Stimulated activated naive CD8-positive, alpha-beta T cell treated with anti-CD3 and anti-CD28 coated beads, Interleukin-15, Interleukin-2, amounts not matched to agents 100 U/mL and 50 U/mL, for 24 hours (primary cell): ENCODE results near the gene SH2D3C.

ENCODE experiments used
- ATAC-seq: fragments of 150-1000 bp; cut with Tn5 transposase; one replicate; pipeline ENCODE4 v1.10.0; 2021
- DNase-seq: peaks from one replicate; pipeline ENCODE4 v3.0.0; 2021

SH2D3C gene

DNA sequence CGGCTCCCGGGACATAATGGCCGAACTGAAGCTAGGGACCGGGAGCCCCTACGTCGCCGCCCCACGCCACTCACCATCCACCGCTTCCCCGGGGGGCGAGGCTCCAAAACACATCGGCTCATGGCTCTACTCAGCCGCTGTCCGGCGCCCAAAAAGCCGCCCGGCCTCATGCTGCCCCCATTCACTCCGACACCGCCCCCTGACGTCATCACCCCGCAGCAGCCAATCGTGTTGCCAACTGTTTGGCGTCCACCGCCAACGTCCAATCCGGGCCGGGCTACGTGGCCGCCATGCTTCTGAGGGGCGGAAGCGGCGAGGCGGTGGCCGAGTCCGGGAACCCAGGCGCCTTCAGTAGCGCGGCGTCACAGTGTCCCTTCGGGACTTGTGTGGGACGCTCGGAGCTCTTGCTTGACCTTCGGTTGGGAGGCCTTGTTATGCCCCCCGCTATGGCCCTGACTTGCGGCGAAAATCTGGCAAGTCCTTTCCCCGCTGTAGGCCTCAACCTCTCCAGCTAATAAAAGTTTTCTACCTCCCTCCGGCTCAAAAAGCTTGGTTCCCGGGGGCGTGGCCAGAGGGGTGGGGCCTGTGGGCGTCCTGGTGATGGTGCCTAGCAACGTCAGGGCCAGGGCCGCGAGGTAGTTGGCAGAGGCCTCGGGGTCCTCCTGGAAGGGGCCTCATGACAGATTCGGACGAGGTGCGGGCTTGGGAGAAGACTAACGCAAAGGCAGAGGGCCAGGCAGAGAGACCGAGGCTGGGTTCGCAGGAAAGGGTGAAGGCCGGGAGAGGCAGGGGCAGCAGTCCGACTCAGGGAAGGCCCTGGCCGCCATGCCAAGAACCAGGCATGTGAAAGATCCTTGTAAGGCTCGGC is 62.8 kb downstream of the SH2D3C start, which contains the start of the genes PTRH1 and TTC16:
PTRH1 (minus strand) TSS at position 194 of the 868 bp plus-strand sequence; CDS start at position 170, 24 bp downstream.
TTC16 (plus strand) TSS at position 610 of the 868 bp plus-strand sequence; CDS start at position 677, 67 bp downstream.
- peak; percentile 95 for ATAC-seq
- peak; percentile 99 for DNase-seq

DNA sequence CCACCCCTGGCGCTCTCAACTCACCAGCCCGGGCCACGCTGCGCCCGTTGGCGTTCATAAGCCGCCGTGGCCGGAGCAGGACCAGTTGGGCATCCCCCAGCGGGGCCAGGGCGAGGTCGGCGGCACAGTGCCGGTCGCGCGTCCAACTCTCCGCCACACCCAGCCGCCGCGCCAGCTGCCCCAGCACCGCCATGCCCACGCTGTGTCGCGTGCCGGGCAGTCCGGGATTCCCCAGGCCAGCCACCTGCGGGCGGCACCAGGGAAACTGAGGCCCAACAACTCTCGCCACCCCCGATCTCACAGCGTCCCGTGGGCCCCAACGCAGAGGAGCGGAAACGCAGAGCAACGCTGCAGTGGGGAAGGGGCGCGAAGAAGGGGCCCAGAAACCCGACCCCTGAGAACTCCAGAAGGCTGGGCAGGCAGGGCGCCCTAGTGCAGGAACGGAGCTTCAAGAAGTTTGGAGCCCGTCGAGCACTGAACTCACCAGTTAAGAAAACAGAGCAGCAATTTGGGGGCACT is 63.5 kb downstream of the SH2D3C start:
- DNase-seq (peak; percentile 33), ATAC-seq (no peak)

DNA sequence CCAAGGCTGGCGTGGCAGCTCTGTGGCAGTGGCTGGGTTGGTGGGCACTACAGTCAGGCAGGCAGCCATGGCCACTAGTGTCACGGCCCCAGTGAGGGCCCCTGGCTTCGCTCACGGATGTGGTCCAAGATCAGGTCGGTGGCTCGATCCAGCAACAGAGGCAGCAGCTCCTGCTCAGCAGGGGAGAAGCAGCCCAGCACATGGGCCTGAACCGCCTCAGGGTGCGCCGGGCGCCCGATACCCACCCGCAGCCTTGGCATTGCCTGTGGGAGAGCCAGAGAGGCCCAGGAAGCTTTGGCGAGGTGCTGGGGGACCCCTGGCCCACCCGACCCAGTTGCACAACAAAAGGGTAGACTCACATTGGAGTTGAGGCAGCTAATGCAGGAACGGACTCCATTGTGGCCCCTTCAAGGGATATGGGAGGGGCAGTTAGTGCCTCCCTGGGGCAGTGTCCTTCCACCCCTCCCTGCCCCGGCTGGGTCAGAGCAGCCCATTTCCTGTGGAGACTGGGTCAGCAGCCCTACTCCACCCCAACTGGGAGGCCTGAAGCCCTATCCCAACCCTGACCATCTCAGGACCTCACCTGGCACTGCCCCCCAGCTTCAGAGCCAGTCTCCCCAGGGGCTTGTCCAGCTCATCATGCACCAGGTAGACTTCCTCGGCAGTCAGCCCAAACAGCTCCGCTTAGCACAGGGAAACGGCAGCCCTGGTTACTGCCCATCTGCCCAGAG is 64.3 kb downstream of the SH2D3C start:
- no peak for ATAC-seq
- DNase-seq: no peak

DNA sequence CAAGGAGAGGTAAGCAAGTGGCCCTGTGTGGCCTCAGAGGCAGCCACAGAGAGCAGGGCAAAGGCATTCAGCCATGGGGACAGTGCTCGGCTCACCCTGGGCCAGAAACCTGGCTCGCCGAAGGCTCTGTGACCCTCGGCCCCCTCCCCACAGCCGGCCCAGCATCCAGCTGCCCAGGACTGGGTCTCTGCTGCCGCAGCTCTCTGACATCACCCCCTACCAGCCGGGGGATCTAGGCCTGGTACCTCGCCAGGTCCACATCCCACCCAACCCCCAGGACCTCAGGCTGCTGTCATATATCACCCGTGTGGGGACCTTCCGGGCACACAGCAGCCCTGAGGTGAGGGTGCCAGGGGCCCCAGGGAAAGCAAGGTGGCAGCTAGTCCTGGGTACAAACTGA is 65.6 kb downstream of the SH2D3C start:
- no peak for ATAC-seq
- no peak for DNase-seq

DNA sequence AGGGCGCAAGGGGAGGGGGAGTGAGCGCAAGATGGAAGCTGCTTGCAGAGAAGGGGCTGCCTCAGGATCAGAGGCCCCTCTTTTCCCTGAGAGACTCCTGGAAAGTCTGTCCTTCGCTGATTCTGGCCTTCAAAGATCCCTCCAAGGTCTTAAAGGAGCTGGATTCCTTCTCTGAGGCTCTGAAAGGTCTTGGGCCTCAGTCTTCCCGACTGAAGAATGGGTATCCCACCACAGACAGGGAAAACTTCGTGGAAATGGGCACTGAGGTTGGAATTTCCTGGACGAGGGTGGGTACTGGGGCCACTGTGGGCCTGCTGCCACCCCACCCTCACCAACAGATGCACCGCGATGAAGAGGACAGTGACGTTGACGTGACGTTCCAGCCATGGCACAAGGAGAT is 66.1 kb downstream of the SH2D3C start:
- ATAC-seq: no peak

DNA sequence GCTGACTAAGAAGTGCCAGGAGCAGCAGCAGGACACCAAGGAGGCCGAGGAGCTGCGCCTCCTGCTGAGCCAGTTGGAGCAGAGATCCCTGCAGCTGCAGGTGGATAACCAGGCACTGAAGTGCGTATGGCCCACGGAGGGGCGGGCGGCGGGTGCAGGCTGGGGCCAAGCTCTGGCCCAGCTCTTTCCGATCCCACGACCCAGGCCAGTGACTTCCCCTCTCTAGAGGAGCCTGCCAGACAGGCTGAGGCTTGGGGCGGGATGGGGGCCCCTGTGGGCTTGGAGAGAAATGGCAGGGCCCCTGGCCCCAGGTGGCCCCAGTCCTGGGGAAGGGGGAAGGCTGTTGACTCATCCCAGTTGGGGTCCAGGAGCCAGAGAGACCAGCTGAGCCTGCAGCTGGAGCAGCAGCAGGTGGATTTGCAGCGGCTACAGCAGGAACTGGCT is 66.6 kb downstream of the SH2D3C start:
- DNase-seq: no peak

More for the DNA sequence above, 66.1 kb downstream of the SH2D3C start:
- DNase-seq: no peak

DNA sequence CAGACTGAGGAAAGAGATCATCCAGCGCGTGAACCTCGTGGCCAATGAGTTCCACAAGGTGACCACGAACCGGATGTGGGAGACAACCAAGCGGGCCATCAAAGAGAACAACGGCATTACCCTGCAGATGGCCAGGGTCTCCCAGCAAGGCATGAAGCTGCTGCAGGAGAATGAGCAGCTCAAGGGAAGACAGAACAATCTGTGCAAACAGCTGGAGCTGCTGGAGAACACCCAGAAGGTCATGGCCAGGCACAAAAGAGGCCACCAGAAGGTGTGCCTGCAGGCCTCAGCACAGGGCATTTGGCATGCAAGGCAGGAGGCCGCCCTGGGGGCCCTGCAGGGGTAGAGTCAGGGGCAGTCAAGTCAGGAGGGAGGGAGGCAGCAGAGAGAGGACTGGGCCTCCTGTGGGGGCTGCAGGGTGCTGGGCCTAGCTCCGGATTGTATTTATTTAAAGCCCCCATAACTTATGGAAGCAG is 67.2 kb downstream of the SH2D3C start:
- no peak for ATAC-seq
- DNase-seq: no peak

More for the DNA sequence above, 66.6 kb downstream of the SH2D3C start:
- ATAC-seq: no peak

DNA sequence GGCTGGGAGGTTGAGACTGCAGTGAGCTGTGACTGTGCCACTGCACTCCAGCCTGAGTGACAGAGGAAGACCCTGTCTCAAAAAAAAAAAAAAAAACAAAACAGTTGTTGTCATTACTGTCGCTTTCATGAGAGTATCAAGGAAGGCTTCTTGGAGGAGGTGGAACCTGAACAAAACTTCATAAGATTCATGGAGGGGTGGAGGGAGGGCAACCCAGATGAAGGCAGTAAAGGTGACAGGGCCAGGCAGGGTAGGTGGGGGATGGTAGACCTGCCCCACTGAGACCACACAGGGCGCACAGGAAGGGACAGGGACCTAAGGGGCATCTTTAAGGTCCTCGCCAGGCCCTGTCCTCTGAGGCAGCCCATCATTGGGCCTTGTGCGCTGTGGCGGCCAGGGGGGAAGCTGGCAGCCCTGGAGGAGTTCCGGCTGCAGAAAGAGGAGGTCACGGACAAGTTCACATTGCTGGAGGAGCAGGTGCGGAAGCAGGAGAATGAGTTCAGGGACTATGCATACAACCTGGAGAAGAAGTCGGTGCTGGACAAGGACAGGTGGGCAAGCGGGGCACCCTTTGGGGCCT is 68.2 kb downstream of the SH2D3C start:
- no peak for ATAC-seq
- DNase-seq: no peak

DNA sequence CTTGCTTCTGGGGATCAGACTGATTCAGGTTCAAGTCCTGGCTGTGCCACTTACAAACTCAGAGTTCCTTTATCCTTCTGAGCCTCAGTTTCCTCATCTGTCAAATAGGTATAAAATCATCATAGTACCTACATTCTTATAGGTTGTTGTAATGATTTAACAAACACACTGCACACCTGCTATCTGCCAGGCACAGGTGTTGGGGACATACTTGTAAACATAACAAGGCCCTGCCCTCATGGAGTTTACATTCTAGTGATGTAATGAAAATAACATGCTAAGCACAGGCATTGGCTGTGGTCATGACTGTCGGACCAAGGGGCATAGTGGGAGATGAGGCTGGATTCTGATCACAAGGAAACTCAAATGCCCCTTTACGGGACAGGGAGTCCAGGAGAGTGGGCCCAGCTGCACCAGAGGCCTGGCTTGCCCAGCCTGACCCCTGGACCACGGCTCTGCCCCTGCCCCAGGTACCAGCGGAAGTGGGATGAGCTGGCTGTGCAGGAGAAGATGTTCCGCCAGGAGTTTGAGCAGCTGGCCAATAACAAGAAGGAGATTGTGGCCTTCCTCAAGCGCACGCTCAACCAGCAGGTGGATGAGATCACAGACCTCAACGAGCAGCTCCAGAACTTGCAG is 69.4 kb downstream of the SH2D3C start:
- ATAC-seq (no peak), DNase-seq (no peak)

DNA sequence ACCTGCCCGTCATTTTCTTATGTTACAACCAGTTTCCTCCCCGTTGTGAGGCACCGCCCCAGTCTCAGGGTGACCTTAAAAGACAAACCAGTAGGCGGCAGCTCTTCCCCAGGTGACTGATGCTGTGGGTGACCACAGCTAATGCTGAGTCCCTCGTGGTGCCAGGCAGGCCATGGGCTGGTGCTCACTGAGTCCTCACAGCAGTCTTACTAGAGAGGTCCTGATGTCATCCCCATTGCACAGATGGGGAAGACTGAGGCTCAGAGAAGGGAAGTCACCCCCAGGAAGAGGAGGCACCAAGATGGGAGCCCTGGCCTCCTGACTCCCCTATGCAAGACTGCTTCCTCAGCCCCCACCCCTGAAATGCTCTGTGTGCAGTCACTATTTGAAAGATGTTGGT is 70.7 kb downstream of the SH2D3C start:
- DNase-seq: peak; percentile 44

DNA sequence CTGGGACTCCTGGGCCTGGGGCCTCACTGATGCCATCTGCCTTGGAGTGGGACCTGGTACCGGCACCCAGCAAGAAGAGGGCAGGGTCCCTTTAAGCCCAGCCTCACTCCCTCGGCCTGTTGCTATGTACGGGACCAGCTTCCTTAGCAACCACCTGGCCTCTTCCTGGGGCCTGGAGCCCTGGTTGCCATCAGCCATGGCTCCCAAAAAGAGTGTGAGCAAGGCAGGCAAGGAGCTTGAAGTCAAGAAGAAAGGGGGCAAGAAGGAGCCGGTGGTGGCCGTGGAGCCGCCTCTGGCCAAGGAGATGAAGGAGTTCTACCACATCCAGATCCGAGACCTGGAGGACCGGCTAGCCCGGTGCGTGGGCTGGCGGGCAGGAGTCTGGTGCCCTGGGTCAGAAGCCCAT is 71.6 kb downstream of the SH2D3C start, which contains the start of gene CFAP157:
CFAP157 (plus strand) TSS at position 153 of the 406 bp plus-strand sequence; CDS start at position 197, 44 bp downstream.
- no peak for DNase-seq

More for the DNA sequence above, 70.7 kb downstream of the SH2D3C start:
- peak; percentile 77 for ATAC-seq

DNA sequence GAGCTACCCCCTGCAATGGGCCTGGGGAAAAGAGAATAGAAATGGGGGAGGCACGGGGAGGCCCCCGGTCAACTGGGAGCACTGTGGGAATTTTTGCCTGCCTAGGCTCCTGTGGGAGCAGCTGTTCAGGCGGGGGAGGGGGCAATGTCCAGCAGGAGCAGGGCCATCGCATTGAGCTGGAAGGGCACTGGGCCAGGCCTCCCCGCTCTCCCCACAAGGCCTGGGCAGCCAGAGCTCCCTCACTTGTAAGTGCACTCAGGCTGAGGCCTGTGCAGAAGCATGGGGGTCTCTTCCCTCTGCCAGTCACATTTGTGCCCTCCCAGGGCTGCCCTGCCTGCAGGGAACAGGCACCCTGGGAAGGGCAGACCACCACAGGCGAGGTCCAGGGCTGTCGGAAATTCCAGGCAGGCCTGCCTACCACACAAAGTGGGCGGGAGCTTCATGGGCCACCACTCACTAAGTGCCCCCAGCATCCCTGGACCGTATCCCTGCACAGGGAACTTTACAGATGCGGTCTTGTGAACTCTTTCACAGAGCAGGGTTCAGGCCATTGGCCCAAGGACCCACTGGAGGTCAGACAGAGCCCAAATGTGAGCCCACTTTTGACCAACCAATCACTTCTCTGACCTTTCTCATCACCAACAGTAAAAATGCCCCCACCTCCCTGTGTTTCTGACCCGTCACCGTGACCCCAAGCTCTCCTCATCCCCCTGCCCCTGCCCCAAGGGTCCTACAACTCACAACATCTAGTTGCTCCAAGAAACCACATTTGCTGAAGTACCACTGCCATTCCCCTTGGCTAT is 72.7 kb downstream of the SH2D3C start:
- DNase-seq (no peak), ATAC-seq (no peak)

More for the DNA sequence above, 71.6 kb downstream of the SH2D3C start, which contains the start of gene CFAP157:
- ATAC-seq: no peak

DNA sequence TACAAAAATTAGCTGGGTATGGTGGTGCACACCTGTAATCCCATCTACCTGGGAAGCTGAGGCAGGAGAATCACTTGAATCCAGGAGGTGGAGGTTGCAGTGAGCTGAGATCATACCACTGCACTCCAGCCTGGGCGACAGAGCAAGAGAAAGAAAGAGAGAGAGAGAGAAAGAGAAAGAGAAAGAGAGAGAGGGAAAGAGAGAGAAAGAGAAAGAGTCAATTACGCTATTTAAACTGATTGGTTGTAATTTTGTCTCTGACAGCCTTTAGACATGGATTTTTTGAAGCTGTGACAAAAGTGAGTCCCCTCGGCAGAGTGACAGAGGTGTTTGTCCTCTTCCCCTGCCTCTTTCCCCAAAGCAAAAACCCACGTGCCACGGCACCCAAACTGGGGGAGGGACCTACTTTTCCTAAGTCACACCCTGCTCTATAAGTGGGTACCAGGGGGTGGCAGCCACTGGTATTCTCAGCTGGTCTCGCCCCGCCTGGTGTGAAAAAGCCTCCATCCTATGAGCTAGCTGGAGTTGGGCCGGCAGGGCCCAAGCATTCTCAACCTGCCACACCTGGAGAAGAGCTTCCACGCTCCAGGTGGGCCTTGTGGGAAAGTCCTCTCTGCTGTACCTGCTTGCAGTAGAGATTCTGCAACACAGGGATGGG is 75.0 kb downstream of the SH2D3C start:
- DNase-seq: no peak
- no peak for ATAC-seq

DNA sequence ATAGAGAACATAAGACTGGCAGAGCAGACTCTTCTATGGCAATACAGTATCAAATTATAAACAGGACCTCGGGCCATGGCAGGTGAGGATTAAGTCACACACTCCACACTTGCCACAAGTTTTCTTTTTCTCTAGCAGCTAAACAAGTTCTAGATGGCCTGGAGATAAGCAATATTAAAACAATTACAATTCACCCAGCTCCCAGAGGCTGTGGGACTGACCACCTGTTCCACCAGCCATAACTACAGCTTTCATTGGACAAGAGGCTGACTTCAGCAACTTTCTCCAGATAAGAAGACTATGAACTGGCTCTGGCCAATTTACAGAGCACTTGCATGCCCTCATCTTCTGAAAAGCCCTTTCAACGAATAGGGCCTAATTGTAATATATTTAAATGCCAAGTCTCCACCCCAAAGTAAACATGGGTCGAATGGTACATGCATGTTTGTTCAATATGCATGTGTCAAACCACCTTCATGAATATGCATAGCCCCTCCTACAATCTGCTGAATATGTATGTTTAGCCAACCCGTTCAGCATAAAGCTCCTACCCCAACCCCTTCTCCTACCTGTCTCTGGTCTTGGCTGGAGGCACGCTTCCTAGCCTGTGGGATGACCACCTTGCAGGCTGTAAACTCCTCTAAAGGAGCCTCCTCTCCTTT is 77.7 kb downstream of the SH2D3C start:
- DNase-seq: no peak
- ATAC-seq: no peak

DNA sequence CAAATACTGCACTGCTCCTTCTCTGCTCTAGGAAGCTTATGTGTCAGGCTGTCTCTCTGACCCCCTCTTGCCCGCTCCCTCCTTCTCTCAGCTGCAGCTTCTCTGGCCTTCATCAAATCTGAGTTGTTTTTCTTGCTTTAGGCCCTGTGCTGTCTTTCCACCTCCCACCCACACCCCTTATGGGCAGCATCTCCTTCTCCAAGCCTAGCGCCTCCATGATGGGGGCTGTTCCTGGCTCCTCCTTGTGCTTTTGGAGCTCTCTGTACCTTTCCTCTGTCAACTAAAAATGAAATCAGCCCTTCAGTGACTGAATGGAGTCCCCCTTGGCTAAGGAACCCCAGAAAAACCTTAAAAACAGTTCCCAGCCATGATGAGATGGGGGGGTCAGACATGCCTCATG is 78.3 kb downstream of the SH2D3C start:
- no peak for DNase-seq
- no peak for ATAC-seq

DNA sequence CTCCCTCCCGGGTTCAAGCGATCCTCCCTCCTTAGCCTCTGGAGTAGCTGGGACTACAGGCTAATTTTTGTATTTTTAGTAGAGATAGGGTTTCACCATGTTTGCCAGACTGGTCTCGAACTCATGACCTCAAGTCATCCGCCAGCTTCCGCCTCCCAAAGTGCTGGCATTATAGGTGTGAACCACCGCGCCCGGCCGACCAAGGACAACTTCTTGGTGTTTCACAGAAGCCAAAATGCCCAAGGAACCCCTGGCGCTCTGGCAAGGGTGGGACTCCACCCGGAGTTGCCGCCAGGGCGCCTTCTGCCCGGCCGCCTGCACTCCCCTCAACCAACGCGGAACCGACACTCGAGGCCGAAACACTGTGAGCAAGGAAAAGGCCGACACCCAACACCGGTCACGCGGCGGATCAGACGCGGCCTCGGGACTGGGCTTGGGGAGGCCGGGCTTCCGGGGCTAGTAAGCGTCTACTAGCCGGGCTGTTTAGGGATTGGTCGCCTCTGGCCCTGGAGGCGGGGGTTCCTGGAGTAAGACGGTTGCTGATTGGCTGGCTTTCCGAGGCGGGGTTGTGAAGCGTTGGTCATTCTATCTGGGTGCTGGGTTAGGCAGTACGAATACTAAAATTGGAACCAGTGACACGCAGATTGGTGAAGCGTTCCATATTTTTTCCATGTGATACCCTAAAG is 79.3 kb downstream of the SH2D3C start:
- DNase-seq (peak; percentile 88), ATAC-seq (peak; percentile 99)

DNA sequence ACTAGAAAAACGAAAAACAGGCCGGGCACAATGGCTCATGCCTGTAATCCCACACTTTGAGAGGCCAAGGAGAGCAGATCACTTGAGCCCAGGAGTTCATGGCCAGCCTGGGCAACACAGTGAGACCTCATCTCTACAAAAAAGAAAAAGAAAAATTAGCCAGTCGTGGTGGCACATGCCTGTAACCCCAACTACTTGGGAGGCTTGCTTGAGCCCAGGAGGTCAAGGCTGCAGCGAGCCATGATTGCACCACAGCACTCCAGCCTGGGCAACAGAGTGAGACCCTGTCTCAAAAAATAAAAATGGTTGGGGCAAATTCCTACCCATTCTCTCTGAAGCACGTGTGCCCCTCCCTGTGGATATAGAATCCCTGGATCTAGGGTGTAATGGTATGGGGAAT is 80.1 kb downstream of the SH2D3C start:
- no peak for DNase-seq
- no peak for ATAC-seq

DNA sequence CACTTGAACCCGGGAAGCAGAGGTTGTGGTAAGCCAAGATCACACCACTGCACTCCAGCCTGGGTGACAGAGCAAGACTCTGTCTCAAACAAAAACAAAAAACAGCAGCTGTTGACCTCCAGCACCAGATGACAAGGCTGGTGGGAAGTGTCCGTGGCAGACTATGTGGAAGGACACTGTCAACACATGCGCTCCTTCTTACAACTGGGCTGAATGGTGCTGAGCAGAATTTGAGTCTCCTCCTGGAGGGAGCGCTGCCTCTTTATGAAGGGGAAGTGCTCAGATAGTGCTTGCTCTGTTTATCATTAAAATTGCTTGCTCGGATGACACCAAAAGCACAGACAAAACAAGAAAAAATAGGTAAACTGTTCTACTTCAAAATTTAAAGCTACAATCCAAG is 80.9 kb downstream of the SH2D3C start:
- DNase-seq (no peak), ATAC-seq (no peak)
